ENCODE measurements around the gene RCAN3. TPM values are rescaled to one million over a fixed set of nuclear protein-coding genes. Genes with fewer than 3 reads are reported as not detected.

The RCAN3 gene
- total and polyA plus RNA-seq, 2 of the 4 experiments (the other 2 are of a cell fraction): 4.0 to 5.9 TPM

GRCh38 chr1:24555591-24556413 is 53.2 kb downstream of the RCAN3 start, which contains the start of gene NCMAP (continued):
- no peak for TF ChIP-seq CHD1 (IDR thresholded peaks at IDR 0.05; ENCODE audit: low read depth, low read length)

GRCh38 chr1:24556414-24556795 is 53.8 kb downstream of the RCAN3 start:
- Histone ChIP-seq H3K14ac (replicated peaks; ENCODE audit: low read depth, low read length) (no peak overlapping the region), H3K9me3 (ENCODE audit: control insufficient read depth, insufficient read depth, low read length) (no peaks in the 10 kb centered on the region), H4K20me1 (ENCODE audit: insufficient read depth, low read length) (no peaks in the 10 kb centered on the region), H3K4ac (ENCODE audit: low read depth, low read length) (no peak overlapping the region), H3K56ac (ENCODE audit: extremely low read depth, insufficient read depth, low read length) (no peak overlapping the region), H3K18ac (ENCODE audit: low read depth, low read length) (no peak overlapping the region), H3K23ac (ENCODE audit: low read depth, low read length) (no peak overlapping the region), H2BK120ac (ENCODE audit: low read depth, low read length) (no peak overlapping the region), H3K4me3 (ENCODE audit: insufficient read depth, low read depth, low read length) (no peak overlapping the region), H4K91ac (ENCODE audit: insufficient read depth, low read depth, low read length) (no peak overlapping the region), H3K9ac (ENCODE audit: low read depth, low read length) (no peak overlapping the region), H2BK20ac (ENCODE audit: low read depth, low read length) (no peak overlapping the region), H3K9me1 (ENCODE audit: insufficient read depth, low read length) (peaks cover 9% of the 10 kb centered on the region; the same call in 1 of the 2 replicates), H3K79me1 (ENCODE audit: low read depth in 1 of 2, low read length in 2 of 2) (no peaks in the 10 kb centered on the region), H3K4me1 (ENCODE audit: control insufficient read depth, insufficient read depth, low read length) (no peaks in the 10 kb centered on the region; the same call in 1 of the 2 replicates), H2BK15ac (ENCODE audit: low read depth, low read length) (no peak overlapping the region), H4K5ac (ENCODE audit: low read depth, low read length) (no peak overlapping the region), H3K36me3 (ENCODE audit: control insufficient read depth, insufficient read depth, low read length) (no peaks in the 10 kb centered on the region), H3K27ac (ENCODE audit: insufficient read depth, low read length) (no peak overlapping the region), H3K27me3 (ENCODE audit: control insufficient read depth, insufficient read depth, low read length) (peaks cover 47% of the 10 kb centered on the region), H2AFZ (replicated peaks; ENCODE audit: low read length, poor library complexity) (peak overlapping the region; percentile 13), H2AK5ac (ENCODE audit: low read depth, low read length) (no peak overlapping the region), H3K4me2 (ENCODE audit: low read depth, low read length) (no peak overlapping the region), H4K8ac (ENCODE audit: low read depth in 2 of 2, low read length in 2 of 2) (no peak overlapping the region), H2BK5ac (ENCODE audit: low read depth, low read length, poor library complexity, severe bottlenecking) (no peak overlapping the region), H2AK9ac (replicated peaks; ENCODE audit: low read depth, low read length, poor library complexity) (no peak overlapping the region)
- in situ Hi-C loops (cut with MboI; ENCODE audit: low sequenced_read_pairs) (no loop called here), intact Hi-C loops (cut with micrococcal nuclease) (no loop called here), dilution Hi-C loops (cut with HindIII; ENCODE audit: low sequenced_read_pairs, unreplicated experiment) (no loop called here)
- no CpG with 5 or more reads among the region's 19 CpGs for WGBS, 2 experiments (ENCODE audit: extremely low coverage in 2 of 2, insufficient read length in 1 of 2)
- ATAC-seq (ENCODE audit: low read depth) (no peak), DNase-seq (no peak)
- ChIA-PET POLR2A (ENCODE audit: unreplicated experiment) (no interaction called here), CTCF (no interaction called here)
- BruUV-seq (replicated peaks): no TSS peak
- TF ChIP-seq RAD21 (IDR thresholded peaks at IDR 0.05; ENCODE audit: low read length): no peak
- no peak for TF ChIP-seq MAFK (IDR thresholded peaks at IDR 0.05; ENCODE audit: low read depth, low read length)
- no peak for TF ChIP-seq FOS (IDR thresholded peaks at IDR 0.05; ENCODE audit: low read depth, low read length)
- no peak for TF ChIP-seq CEBPB (IDR thresholded peaks at IDR 0.05; ENCODE audit: low read depth, low read length)
- TF ChIP-seq SMC3 (IDR thresholded peaks at IDR 0.05; ENCODE audit: low read depth, low read length): no peak
- TF ChIP-seq POLR2A (IDR thresholded peaks at IDR 0.05; ENCODE audit: low read depth, low read length): no peak
- no peak for TF ChIP-seq CHD1 (IDR thresholded peaks at IDR 0.05; ENCODE audit: low read depth, low read length)
- no peak for TF ChIP-seq RCOR1 (IDR thresholded peaks at IDR 0.05; ENCODE audit: insufficient replicate concordance, low read length)
- TF ChIP-seq MAZ (IDR thresholded peaks at IDR 0.05; ENCODE audit: borderline replicate concordance, low read depth, low read length): no peak
- no peak for TF ChIP-seq ELK1 (IDR thresholded peaks at IDR 0.05; ENCODE audit: borderline replicate concordance, low read depth, low read length)
- TF ChIP-seq CTCF (conservative IDR thresholded peaks at IDR 0.05; ENCODE audit: low read depth, low read length): no peak
- TF ChIP-seq NFE2L2 (IDR thresholded peaks at IDR 0.05; ENCODE audit: low read depth, low read length): no peak
- TF ChIP-seq MXI1 (IDR thresholded peaks at IDR 0.05; ENCODE audit: borderline replicate concordance, low read depth, low read length): no peak
- TF ChIP-seq BHLHE40 (IDR thresholded peaks at IDR 0.05; ENCODE audit: low read depth, low read length): no peak
- TF ChIP-seq RFX5 (IDR thresholded peaks at IDR 0.05; ENCODE audit: low read depth, low read length): no peak

Data from IMR-90 (cell line).